Mesendoderm (in vitro differentiated cells): ENCODE measurements around the gene SGCG.
"Not testable (repeated sequence)": the region's sequence is repeated elsewhere in the genome, so short reads cannot be mapped to it uniquely, and the experiment has no call there.

ENCODE experiments used
- DNase-seq: peaks from one replicate; pipeline ENCODE4 v3.0.0; 2013
- H2AK5ac ChIP-seq: 2 replicates; pipeline ENCODE4 v1.6.1; 2013; ENCODE audit warnings: low read length, inconsistent platforms
- H2BK120ac ChIP-seq: 2 replicates; pipeline ENCODE4 v1.6.1; 2013; ENCODE audit warnings: low read depth, mild to moderate bottlenecking, low read length, moderate library complexity, mixed read lengths
- H2BK15ac ChIP-seq: replicated peaks from 2 replicates; pipeline ENCODE4 v1.6.1; 2013; ENCODE audit warnings: low read depth, mild to moderate bottlenecking, moderate library complexity
- H2BK5ac ChIP-seq: 2 replicates; pipeline ENCODE4 v1.6.1; 2013; ENCODE audit warnings: low read length, inconsistent platforms
- H3K18ac ChIP-seq: 2 replicates; pipeline ENCODE4 v1.6.1; 2013; ENCODE audit warnings: mild to moderate bottlenecking, low read length, mixed read lengths
- H3K23ac ChIP-seq: one replicate; pipeline ENCODE4 v1.6.1; 2013; ENCODE audit warnings: low read length
- H3K27ac ChIP-seq: 2 replicates; pipeline ENCODE4 v1.5.1; 2013; ENCODE audit warnings: low read depth, mild to moderate bottlenecking, inconsistent platforms, low read length, moderate library complexity
- H3K27me3 ChIP-seq: 2 replicates; pipeline ENCODE4 v1.6.1; 2013; ENCODE audit warnings: low read length, control low read depth, mild to moderate bottlenecking, inconsistent platforms; ENCODE audit not compliant: insufficient read depth, poor library complexity
- H3K36me3 ChIP-seq: 2 replicates; pipeline ENCODE4 v1.6.1; 2013; ENCODE audit warnings: low read length, inconsistent platforms; ENCODE audit not compliant: control insufficient read depth, insufficient read depth
- H3K4ac ChIP-seq: one replicate; pipeline ENCODE4 v1.6.1; 2013; ENCODE audit warnings: low read depth, mild to moderate bottlenecking, low read length, moderate library complexity
- H3K4me1 ChIP-seq: 2 replicates; pipeline ENCODE4 v1.6.1; 2013; ENCODE audit warnings: low read depth, low read length, inconsistent platforms; ENCODE audit not compliant: control insufficient read depth
- H3K4me2 ChIP-seq: 2 replicates; pipeline ENCODE4 v1.6.1; 2013; ENCODE audit warnings: low read length
- H3K4me3 ChIP-seq: 2 replicates; pipeline ENCODE4 v1.5.1; 2013; ENCODE audit warnings: mild to moderate bottlenecking, low read length
- H3K56ac ChIP-seq: one replicate; pipeline ENCODE4 v1.6.1; 2013; ENCODE audit warnings: low read length
- H3K79me1 ChIP-seq: 2 replicates; pipeline ENCODE4 v1.6.1; 2013; ENCODE audit warnings: low read length, inconsistent platforms
- H3K79me2 ChIP-seq: 2 replicates; pipeline ENCODE4 v1.6.1; 2013; ENCODE audit warnings: mild to moderate bottlenecking, low read length; ENCODE audit not compliant: control insufficient read depth, insufficient read depth
- H3K9ac ChIP-seq: 2 replicates; pipeline ENCODE4 v1.6.1; 2013; ENCODE audit warnings: low read length, inconsistent platforms
- H4K5ac ChIP-seq: one replicate; pipeline ENCODE4 v1.6.1; 2013; ENCODE audit warnings: low read length
- H4K8ac ChIP-seq: one replicate; pipeline ENCODE4 v1.6.1; 2013; ENCODE audit warnings: low read depth, mild to moderate bottlenecking, control low read depth, low read length, moderate library complexity
- WGBS: extraction: QIAGEN DNeasy Blood & Tissue Kit; methylation state at CpG from one replicate; pipeline ENCODE4 v1.1.7; 2013; ENCODE audit warnings: low lambda C conversion rate, missing lambda C conversion rate; ENCODE audit not compliant: insufficient coverage; ENCODE audit errors: extremely low coverage; 5-methylcytosine and 5-hydroxymethylcytosine counted together

SGCG gene

DNA sequence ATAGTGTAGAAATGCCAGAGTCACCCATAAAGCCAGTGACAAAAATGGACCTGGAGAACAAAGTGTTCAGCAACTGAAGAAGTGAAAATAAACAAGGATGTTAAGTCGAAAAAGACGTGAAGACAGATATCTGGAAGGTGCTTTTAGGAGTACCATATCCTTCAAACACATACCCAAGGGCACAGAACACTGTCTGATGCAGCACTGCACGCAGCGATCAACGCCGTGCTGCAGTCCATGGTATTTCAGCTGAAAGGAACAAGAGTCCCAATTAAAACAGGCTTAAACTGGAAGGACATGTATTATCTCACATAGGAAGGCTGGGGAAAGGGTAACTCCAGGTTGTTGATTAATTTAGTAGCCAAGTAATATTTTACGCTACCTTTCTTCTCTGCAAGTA lies 108.2 kb downstream of the SGCG start:
- Histone ChIP-seq H3K4me2 (no peak overlapping the region), H3K27me3 (no peaks in the 10 kb centered on the region), H3K56ac (no peak overlapping the region), H3K36me3 (no peaks in the 10 kb centered on the region), H2BK15ac (no peak overlapping the region), H3K4me1 (no peaks in the 10 kb centered on the region), H3K18ac (no peak overlapping the region), H3K27ac (no peak overlapping the region), H3K9ac (no peak overlapping the region), H2BK5ac (no peak overlapping the region), H3K79me2 (no peaks in the 10 kb centered on the region), H3K79me1 (no peaks in the 10 kb centered on the region), H3K4ac (no peak overlapping the region), H2BK120ac (no peak overlapping the region), H4K8ac (no peak overlapping the region), H3K23ac (no peak overlapping the region), H2AK5ac (no peak overlapping the region), H4K5ac (no peak overlapping the region), H3K4me3 (no peak overlapping the region)
- WGBS: no CpG with 5 or more reads among the region's 7 CpGs
- DNase-seq: no peak

- Histone ChIP-seq H2BK5ac (no peak overlapping the region), H3K4me1 (no peaks in the 10 kb centered on the region), H3K4ac (no peak overlapping the region), H2BK120ac (no peak overlapping the region), H3K56ac (no peak overlapping the region), H3K27me3 (no peaks in the 10 kb centered on the region), H3K4me3 (no peak overlapping the region), H3K9ac (no peak overlapping the region), H2AK5ac (no peak overlapping the region), H3K79me2 (no peaks in the 10 kb centered on the region), H3K23ac (no peak overlapping the region), H3K79me1 (no peaks in the 10 kb centered on the region), H3K36me3 (no peaks in the 10 kb centered on the region), H2BK15ac (no peak overlapping the region), H3K4me2 (no peak overlapping the region), H4K8ac (no peak overlapping the region), H4K5ac (no peak overlapping the region), H3K18ac (no peak overlapping the region), H3K27ac (no peak overlapping the region)
- no peak for DNase-seq
- WGBS: no CpG with 5 or more reads among the region's 5 CpGs
These were observed 109.2 kb downstream of the SGCG start for GRCh38 chr13:23289917-23290357.

DNA sequence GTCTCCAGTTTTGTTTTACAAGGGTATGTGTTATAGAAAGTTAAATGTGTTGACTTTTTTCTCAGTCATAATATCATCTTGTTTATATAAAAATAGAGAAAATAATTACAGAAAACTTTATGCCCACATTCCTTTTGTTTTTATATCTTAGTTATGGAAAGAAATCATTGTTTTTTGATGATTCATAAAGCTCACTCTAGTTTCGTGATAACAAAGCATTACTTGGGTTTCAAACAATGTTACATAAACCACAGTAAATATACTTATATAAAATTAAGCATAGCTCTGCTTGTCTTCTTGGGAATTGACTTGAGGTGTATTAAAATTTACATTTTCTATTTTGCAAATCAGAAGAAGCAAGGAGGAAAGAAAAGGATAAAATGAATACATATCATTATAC lies 111.8 kb downstream of the SGCG start:
- H3K4me1 ChIP-seq: no peaks in the 10 kb centered on the region

GRCh38 chr13:23314837-23315236 lies 134.1 kb downstream of the SGCG start:
- H4K8ac ChIP-seq, H3K4me2 ChIP-seq, H2BK120ac ChIP-seq, H3K18ac ChIP-seq, H4K5ac ChIP-seq, H3K4me3 ChIP-seq, H3K9ac ChIP-seq, H3K79me2 ChIP-seq, H3K4ac ChIP-seq, H3K36me3 ChIP-seq, DNase-seq, H3K79me1 ChIP-seq, H3K4me1 ChIP-seq, H2BK15ac ChIP-seq, H2AK5ac ChIP-seq, H3K27me3 ChIP-seq, H3K56ac ChIP-seq, H2BK5ac ChIP-seq, H3K27ac ChIP-seq, H3K23ac ChIP-seq: not testable (repeated sequence)
- no CpG with 5 or more reads among the region's 6 CpGs for WGBS

More for the DNA sequence above, 111.8 kb downstream of the SGCG start:
- H3K23ac ChIP-seq: no peak overlapping the region
- H4K5ac ChIP-seq: no peak overlapping the region
- no peak overlapping the region for H3K18ac ChIP-seq
- no peak overlapping the region for H4K8ac ChIP-seq
- H2AK5ac ChIP-seq: no peak overlapping the region
- H3K56ac ChIP-seq: no peak overlapping the region
- no CpG with 5 or more reads among the region's 1 CpG for WGBS
- no peak for DNase-seq
- H3K4me2 ChIP-seq: no peak overlapping the region
- H2BK120ac ChIP-seq: no peak overlapping the region
- no peak overlapping the region for H3K4me3 ChIP-seq
- H2BK15ac ChIP-seq: no peak overlapping the region
- no peak overlapping the region for H3K27ac ChIP-seq
- H3K27me3 ChIP-seq: no peaks in the 10 kb centered on the region
- no peak overlapping the region for H2BK5ac ChIP-seq
- H3K4ac ChIP-seq: no peak overlapping the region
- H3K79me1 ChIP-seq: no peaks in the 10 kb centered on the region
- no peaks in the 10 kb centered on the region for H3K79me2 ChIP-seq
- no peaks in the 10 kb centered on the region for H3K36me3 ChIP-seq
- H3K9ac ChIP-seq: no peak overlapping the region

DNA sequence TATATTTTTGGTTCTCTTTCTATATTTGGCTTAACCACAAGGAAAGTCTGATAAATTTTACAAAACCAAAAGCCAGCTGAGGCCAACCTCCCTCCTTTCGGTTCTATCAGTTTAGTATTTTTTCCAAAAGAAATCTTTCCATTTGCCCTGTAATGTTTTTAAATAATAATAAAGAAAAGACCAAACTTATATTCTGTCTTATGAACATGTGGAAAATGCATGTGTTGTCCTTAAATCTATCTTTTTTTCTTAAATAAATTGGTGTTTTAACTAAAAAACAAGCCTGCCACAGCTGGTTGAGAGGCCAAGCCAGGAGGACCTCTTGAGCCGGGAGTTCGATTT lies 139.1 kb downstream of the SGCG start:
- Histone ChIP-seq H3K79me1 (no peaks in the 10 kb centered on the region), H3K79me2 (no peaks in the 10 kb centered on the region), H3K4me1 (no peaks in the 10 kb centered on the region), H3K4ac (no peak overlapping the region), H3K23ac (no peak overlapping the region), H3K18ac (no peak overlapping the region), H3K4me2 (no peak overlapping the region), H2BK120ac (no peak overlapping the region), H2BK15ac (no peak overlapping the region), H3K27me3 (no peaks in the 10 kb centered on the region), H2AK5ac (no peak overlapping the region), H3K36me3 (no peaks in the 10 kb centered on the region), H4K8ac (no peak overlapping the region), H3K56ac (no peak overlapping the region), H3K27ac (no peak overlapping the region), H3K4me3 (no peak overlapping the region), H4K5ac (no peak overlapping the region), H3K9ac (no peak overlapping the region), H2BK5ac (no peak overlapping the region)
- DNase-seq: no peak
- WGBS: no CpG with 5 or more reads among the region's 3 CpGs

GRCh38 chr13:23320926-23321534 lies 140.3 kb downstream of the SGCG start:
- Histone ChIP-seq H3K36me3 (no peaks in the 10 kb centered on the region), H3K79me1 (no peaks in the 10 kb centered on the region), H3K18ac (no peak overlapping the region), H4K5ac (no peak overlapping the region), H2BK15ac (no peak overlapping the region), H4K8ac (no peak overlapping the region), H2AK5ac (no peak overlapping the region), H3K27me3 (no peaks in the 10 kb centered on the region), H3K9ac (no peak overlapping the region), H2BK120ac (no peak overlapping the region), H3K4me1 (no peaks in the 10 kb centered on the region), H2BK5ac (no peak overlapping the region), H3K4me2 (no peak overlapping the region), H3K79me2 (no peaks in the 10 kb centered on the region), H3K27ac (no peak overlapping the region), H3K4ac (no peak overlapping the region), H3K56ac (no peak overlapping the region), H3K23ac (no peak overlapping the region), H3K4me3 (no peak overlapping the region)
- no peak for DNase-seq
- no CpG with 5 or more reads among the region's 4 CpGs for WGBS
